Neural cell (in vitro differentiated cells): ENCODE data around the gene MAST4. TPM values are rescaled to one million over a fixed set of nuclear protein-coding genes. Genes with fewer than 3 reads are reported as not detected.

Experiments
- H2AFZ ChIP-seq: fragments of 200-600, 300-800 bp; sonication (generic), shearing (Covaris generic); 2 replicates; pipeline ENCODE4 v1.6.0; 2014; ENCODE audit warnings: low read depth, mild to moderate bottlenecking, antibody characterized with exemption, low read length, moderate library complexity
- H3F3A ChIP-seq: fragments of 200-600 bp; shearing (Covaris generic); 2 replicates; pipeline ENCODE4 v1.6.1; 2016; ENCODE audit warnings: mild to moderate bottlenecking, moderate library complexity, mixed read lengths, antibody characterized with exemption, low read length; ENCODE audit not compliant: insufficient read depth, poor library complexity, severe bottlenecking
- H3K27ac ChIP-seq: fragments of 200-600, 300-800 bp; sonication (generic), shearing (Covaris generic); 2 replicates; pipeline ENCODE4 v1.5.1; 2014; ENCODE audit warnings: mild to moderate bottlenecking, low read length, moderate library complexity
- H3K27me3 ChIP-seq: fragments of 300-800, 200-600 bp; sonication (generic), shearing (Covaris generic); 2 replicates; pipeline ENCODE4 v1.6.0; 2014; ENCODE audit warnings: mild to moderate bottlenecking, low read depth, low read length, moderate library complexity; ENCODE audit not compliant: insufficient read depth
- H3K36me3 ChIP-seq: fragments of 300-800, 200-600 bp; sonication (generic), shearing (Covaris generic); 2 replicates; pipeline ENCODE4 v1.5.1; 2014; ENCODE audit warnings: mild to moderate bottlenecking, antibody characterized with exemption, low read length, moderate library complexity; ENCODE audit not compliant: insufficient read depth
- H3K4me2 ChIP-seq: fragments of 300-800, 200-600 bp; sonication (generic), shearing (Covaris generic); 2 replicates; pipeline ENCODE4 v1.6.0; 2014; ENCODE audit warnings: mild to moderate bottlenecking, low read length
- H3K4me3 ChIP-seq: fragments of 300-800, 200-600 bp; sonication (generic), shearing (Covaris generic); 2 replicates; pipeline ENCODE4 v1.5.1; 2014; ENCODE audit warnings: mild to moderate bottlenecking, low read length, moderate library complexity
- H3K79me2 ChIP-seq: fragments of 200-600 bp; shearing (Covaris generic); replicated peaks from 2 replicates; pipeline ENCODE4 v1.6.0; 2014; ENCODE audit warnings: mild to moderate bottlenecking, low read length, moderate library complexity; ENCODE audit not compliant: insufficient read depth
- H3K9ac ChIP-seq: fragments of 300-800, 200-600 bp; sonication (generic), shearing (Covaris generic); 2 replicates; pipeline ENCODE4 v1.6.1; 2016; ENCODE audit warnings: mild to moderate bottlenecking, low read length, mixed read lengths
- H3K9me2 ChIP-seq: fragments of 200-600 bp; shearing (Covaris generic); 2 replicates; pipeline ENCODE4 v1.6.1; 2016; ENCODE audit warnings: mild to moderate bottlenecking, low read length, mixed read lengths; ENCODE audit not compliant: insufficient read depth
- H3K9me3 ChIP-seq: fragments of 200-600, 300-800 bp; sonication (generic), shearing (Covaris generic); 2 replicates; pipeline ENCODE4 v1.6.1; 2016; ENCODE audit warnings: mild to moderate bottlenecking, mixed run types, low read length, moderate library complexity, mixed read lengths
- H4K20me1 ChIP-seq: fragments of 200-600 bp; shearing (Covaris generic); 2 replicates; pipeline ENCODE4 v1.6.1; 2016; ENCODE audit warnings: mild to moderate bottlenecking, mixed run types; ENCODE audit not compliant: insufficient read depth
- CTCF ChIP-seq: fragments of 450-650 bp; IDR thresholded peaks from 2 replicates; pipeline ENCODE4 v1.5.1; 2014; ENCODE audit warnings: antibody characterized with exemption, mild to moderate bottlenecking, moderate library complexity; ENCODE audit not compliant: poor library complexity, severe bottlenecking
- EP300 ChIP-seq: fragments of 450-650 bp; conservative IDR thresholded peaks from 2 replicates; pipeline ENCODE4 v1.6.1; 2014; ENCODE audit warnings: antibody characterized with exemption, mild to moderate bottlenecking, moderate library complexity; ENCODE audit not compliant: poor library complexity, severe bottlenecking
- EZH2 ChIP-seq: fragments of 200-600, 300-800 bp; shearing (Covaris generic), sonication (generic); IDR thresholded peaks from 2 replicates; pipeline ENCODE4 v1.6.1; 2014; ENCODE audit warnings: antibody characterized with exemption, low read length, borderline replicate concordance, mild to moderate bottlenecking; ENCODE audit not compliant: insufficient read depth, poor library complexity, severe bottlenecking
- MXI1 ChIP-seq: fragments of 450-650 bp; conservative IDR thresholded peaks from 2 replicates; pipeline ENCODE4 v1.6.1; 2014; ENCODE audit warnings: antibody characterized with exemption, mild to moderate bottlenecking; ENCODE audit not compliant: poor library complexity, severe bottlenecking
- POLR2AphosphoS5 ChIP-seq: IDR thresholded peaks from 2 replicates; pipeline ENCODE4 v1.6.1; 2012
- RAD21 ChIP-seq: fragments of 450-650 bp; conservative IDR thresholded peaks from 2 replicates; pipeline ENCODE4 v1.6.1; 2014; ENCODE audit warnings: antibody characterized with exemption, mild to moderate bottlenecking, moderate library complexity
- REST ChIP-seq: IDR thresholded peaks from 2 replicates; pipeline ENCODE4 v1.6.1; 2012; ENCODE audit warnings: borderline replicate concordance
- SMC3 ChIP-seq: fragments of 450-650 bp; conservative IDR thresholded peaks from 2 replicates; pipeline ENCODE4 v1.6.1; 2014; ENCODE audit warnings: antibody characterized with exemption, mild to moderate bottlenecking, moderate library complexity; ENCODE audit not compliant: poor library complexity
- TAF1 ChIP-seq: IDR thresholded peaks from 2 replicates; pipeline ENCODE4 v1.6.1; 2012; ENCODE audit warnings: low read depth
- polyA plus RNA-seq: library from polyadenylated mRNA; depleted of rRNA; stranded (reverse); fragments of >200 nt; gene quantifications from 2 replicates; pipeline ENCODE4 v1.2.3, GENCODE V29; 2014

Gene MAST4
- polyA plus RNA-seq, 1 donor from 2014 or later: 2.3 TPM

- TF ChIP-seq CTCF: no peak
These were observed 463.7 kb downstream of the MAST4 start (continued) for GRCh38 chr5:67059744-67060490.

GRCh38 chr5:67061511-67061910 is 465.3 kb downstream of the MAST4 start:
- no peak overlapping the region for H3K9ac ChIP-seq
- no peaks in the 10 kb centered on the region for H3K79me2 ChIP-seq
- H2AFZ ChIP-seq: no peak overlapping the region
- H3K27me3 ChIP-seq: no peaks in the 10 kb centered on the region
- no peak overlapping the region for H3K4me3 ChIP-seq
- no peaks in the 10 kb centered on the region for H4K20me1 ChIP-seq
- no peaks in the 10 kb centered on the region for H3K9me3 ChIP-seq
- no peaks in the 10 kb centered on the region for H3K9me2 ChIP-seq
- TF ChIP-seq POLR2AphosphoS5: no peak
- no peaks in the 10 kb centered on the region for H3K36me3 ChIP-seq
- H3K4me2 ChIP-seq: no peak overlapping the region
- no peaks in the 10 kb centered on the region for H3F3A ChIP-seq
- no peak overlapping the region for H3K27ac ChIP-seq

GRCh38 chr5:67063055-67063454 is 466.9 kb downstream of the MAST4 start:
- H3K79me2 ChIP-seq: no peaks in the 10 kb centered on the region
- H3K36me3 ChIP-seq: no peaks in the 10 kb centered on the region
- no peaks in the 10 kb centered on the region for H3K27me3 ChIP-seq
- no peak overlapping the region for H3K4me2 ChIP-seq
- no peak overlapping the region for H2AFZ ChIP-seq
- H3K4me3 ChIP-seq: no peak overlapping the region
- no peaks in the 10 kb centered on the region for H3K9me3 ChIP-seq
- no peak overlapping the region for H3K27ac ChIP-seq
- no peaks in the 10 kb centered on the region for H4K20me1 ChIP-seq
- no peaks in the 10 kb centered on the region for H3F3A ChIP-seq
- H3K9ac ChIP-seq: no peak overlapping the region
- TF ChIP-seq TAF1 (no peak), POLR2AphosphoS5 (no peak), REST (no peak), EP300 (no peak), MXI1 (no peak), CTCF (no peak), RAD21 (no peak), SMC3 (no peak), EZH2 (no peak)
- H3K9me2 ChIP-seq: no peaks in the 10 kb centered on the region
